Keratinocyte (primary cell): ENCODE data around the gene POPDC2. TPM values are rescaled to one million over a fixed set of nuclear protein-coding genes. Genes with fewer than 3 reads are reported as not detected.

Source experiments
- DNase-seq: peaks from one replicate; pipeline ENCODE4 v3.0.0-alpha.2; 2011; ENCODE audit warnings: low read depth, missing footprints, low spot score
- FAIRE-seq: peaks from 2 replicates; lab custom pipeline; 2011; peaks lifted over from hg19 to GRCh38; lab: Jason Lieb, UNC
- H2AFZ ChIP-seq: 2 replicates; pipeline ENCODE4 v1.6.0; 2012; ENCODE audit warnings: low read length, control low read depth, inconsistent platforms; ENCODE audit not compliant: control insufficient read depth
- H3K27ac ChIP-seq: 2 replicates; pipeline ENCODE4 v1.5.1; 2011; ENCODE audit warnings: low read length; ENCODE audit not compliant: control insufficient read depth, insufficient read depth
- H3K27me3 ChIP-seq: 3 replicates; pipeline ENCODE4 v1.6.0; 2011; ENCODE audit warnings: low read length; ENCODE audit not compliant: control insufficient read depth, insufficient read depth; ENCODE audit errors: extremely low read depth
- H3K36me3 ChIP-seq, 2 experiments: 2 replicates in 1 of 2; 3 replicates in 1 of 2; pipeline ENCODE4 v1.5.1; 2011; ENCODE audit warnings: low read length in 2 of 2, mild to moderate bottlenecking in 1 of 2; ENCODE audit not compliant: control insufficient read depth in 2 of 2, insufficient read depth in 2 of 2; ENCODE audit errors: extremely low read depth in 1 of 2
- H3K4me1 ChIP-seq: 3 replicates; pipeline ENCODE4 v1.5.1; 2011; ENCODE audit warnings: low read length; ENCODE audit not compliant: control insufficient read depth, insufficient read depth; ENCODE audit errors: extremely low read depth
- H3K4me2 ChIP-seq: 3 replicates; pipeline ENCODE4 v1.6.0; 2011; ENCODE audit warnings: low read depth, low read length; ENCODE audit not compliant: control insufficient read depth, insufficient read depth; ENCODE audit errors: extremely low read depth
- H3K4me3 ChIP-seq, 3 experiments: fragments of 200-600 bp in 1 of 3; sonication (generic) in 1 of 3; 2 replicates in 2 of 3; 3 replicates in 1 of 3; pipeline ENCODE4 v1.5.1; 2011 to 2016; ENCODE audit warnings: low read length in 3 of 3, mild to moderate bottlenecking in 3 of 3, control low read depth in 2 of 3, inconsistent platforms in 1 of 3, low read depth in 1 of 3, mixed read lengths in 1 of 3, mixed run types in 1 of 3, moderate library complexity in 1 of 3; ENCODE audit not compliant: control insufficient read depth in 2 of 3, insufficient read depth in 2 of 3; ENCODE audit errors: extremely low read depth in 1 of 3
- H3K79me2 ChIP-seq: 2 replicates; pipeline ENCODE4 v1.6.0; 2012; ENCODE audit warnings: low read length; ENCODE audit not compliant: control insufficient read depth, insufficient read depth
- H3K9ac ChIP-seq: 3 replicates; pipeline ENCODE4 v1.6.0; 2011; ENCODE audit warnings: low read length; ENCODE audit not compliant: control insufficient read depth, insufficient read depth; ENCODE audit errors: extremely low read depth
- H3K9me1 ChIP-seq: 3 replicates; pipeline ENCODE4 v1.6.0; 2011; ENCODE audit warnings: low read length; ENCODE audit not compliant: control insufficient read depth, insufficient read depth; ENCODE audit errors: extremely low read depth
- H3K9me3 ChIP-seq: 2 replicates; pipeline ENCODE4 v1.5.1; 2012; ENCODE audit warnings: low read depth, low read length; ENCODE audit not compliant: control insufficient read depth
- H4K20me1 ChIP-seq: 3 replicates; pipeline ENCODE4 v1.6.0; 2011; ENCODE audit warnings: low read length; ENCODE audit not compliant: control insufficient read depth, insufficient read depth; ENCODE audit errors: extremely low read depth
- EZH2 ChIP-seq: IDR thresholded peaks from one replicate; pipeline ENCODE4 v1.6.1; 2012; ENCODE audit warnings: inconsistent platforms, mild to moderate bottlenecking, low read length, moderate library complexity
- dilution Hi-C: fragments of 300-500 bp; cut with MboI; formaldehyde crosslinking; loops from one replicate; pipeline ENCODE4 v1.7.0; 2020; ENCODE audit warnings: low sequenced_read_pairs; ENCODE audit not compliant: extremely low pct_ligation_motif_present
- polyA plus RNA-seq, 5 experiments: library from polyadenylated mRNA; depleted of rRNA in 3 of 5; stranded (reverse) in 3 of 5; stranded (forward) in 1 of 5; unstranded in 1 of 5; fragments of >200 nt; gene quantifications; 1 replicate in 1 of 5; 2 replicates in 3 of 5; 3 replicates in 1 of 5; pipeline versions ENCODE4 v1.2.1 to v1.2.3, GENCODE V29; 2011 to 2012; ENCODE audit warnings: missing spikeins in 2 of 5, low read depth in 1 of 5, low replicate concordance in 1 of 5
- TF ChIP-seq, protein P1 (sequence below), 3 experiments: IDR thresholded peaks in 1 of 3; conservative IDR thresholded peaks in 1 of 3; optimal IDR thresholded peaks in 1 of 3; 2 replicates in 2 of 3; 3 replicates in 1 of 3; pipeline versions ENCODE3 to v1.5.1; 2011; ENCODE audit warnings: low read length in 3 of 3, mild to moderate bottlenecking in 3 of 3, moderate library complexity in 2 of 3, control low read depth in 1 of 3, inconsistent platforms in 1 of 3; ENCODE audit not compliant: insufficient read depth in 2 of 3; ENCODE audit errors: extremely low read depth in 1 of 3

POPDC2 gene
- polyA plus RNA-seq, 1 donor (not counting 4 experiments of a cell fraction or from before 2014, with no cell fraction given), result 0.87 TPM

DNA sequence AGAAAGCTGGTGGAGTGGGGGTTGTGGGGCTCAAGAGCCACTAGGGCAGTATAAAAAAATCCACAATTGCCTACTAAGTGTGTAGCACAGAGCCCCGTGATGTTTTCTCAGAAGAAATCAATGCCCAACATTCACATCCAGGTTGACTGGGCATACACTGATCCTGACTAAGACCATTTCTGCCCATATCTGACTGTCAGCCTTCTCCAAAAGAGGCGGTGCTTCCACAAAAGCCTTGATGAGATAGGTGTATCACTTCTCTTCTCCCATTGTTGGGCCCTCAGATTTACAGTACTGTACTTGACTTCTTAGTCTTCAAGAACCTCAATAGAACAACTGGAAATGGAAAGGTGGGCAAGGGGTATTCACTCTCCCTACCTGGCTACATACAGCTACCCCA lies 1.4 kb downstream of the POPDC2 start:
- TF ChIP-seq, protein P1, sequence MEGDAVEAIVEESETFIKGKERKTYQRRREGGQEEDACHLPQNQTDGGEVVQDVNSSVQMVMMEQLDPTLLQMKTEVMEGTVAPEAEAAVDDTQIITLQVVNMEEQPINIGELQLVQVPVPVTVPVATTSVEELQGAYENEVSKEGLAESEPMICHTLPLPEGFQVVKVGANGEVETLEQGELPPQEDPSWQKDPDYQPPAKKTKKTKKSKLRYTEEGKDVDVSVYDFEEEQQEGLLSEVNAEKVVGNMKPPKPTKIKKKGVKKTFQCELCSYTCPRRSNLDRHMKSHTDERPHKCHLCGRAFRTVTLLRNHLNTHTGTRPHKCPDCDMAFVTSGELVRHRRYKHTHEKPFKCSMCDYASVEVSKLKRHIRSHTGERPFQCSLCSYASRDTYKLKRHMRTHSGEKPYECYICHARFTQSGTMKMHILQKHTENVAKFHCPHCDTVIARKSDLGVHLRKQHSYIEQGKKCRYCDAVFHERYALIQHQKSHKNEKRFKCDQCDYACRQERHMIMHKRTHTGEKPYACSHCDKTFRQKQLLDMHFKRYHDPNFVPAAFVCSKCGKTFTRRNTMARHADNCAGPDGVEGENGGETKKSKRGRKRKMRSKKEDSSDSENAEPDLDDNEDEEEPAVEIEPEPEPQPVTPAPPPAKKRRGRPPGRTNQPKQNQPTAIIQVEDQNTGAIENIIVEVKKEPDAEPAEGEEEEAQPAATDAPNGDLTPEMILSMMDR (optimal IDR thresholded peaks at IDR 0.05 in 1 of 3, IDR thresholded peaks at IDR 0.05 in 1 of 3, conservative IDR thresholded peaks at IDR 0.05 in 1 of 3; ENCODE audit: extremely low read depth in 1 of 3, insufficient read depth in 2 of 3, low read length in 3 of 3), result no peak
- no peak for TF ChIP-seq EZH2
- Histone ChIP-seq H3K36me3 (no peaks in the 10 kb centered on the region), H3K9me1 (no peaks in the 10 kb centered on the region), H4K20me1 (no peaks in the 10 kb centered on the region), H3K79me2 (no peaks in the 10 kb centered on the region), H2AFZ (no peak overlapping the region), H3K27me3 (no peaks in the 10 kb centered on the region), H3K27ac (no peak overlapping the region), H3K4me3 (no peak overlapping the region), H3K4me1 (no peaks in the 10 kb centered on the region), H3K4me2 (no peak overlapping the region), H3K9me3 (no peaks in the 10 kb centered on the region), H3K9ac (no peak overlapping the region)
- dilution Hi-C loops, result no loop called here
- no peak for FAIRE-seq
- DNase-seq, result no peak

DNA sequence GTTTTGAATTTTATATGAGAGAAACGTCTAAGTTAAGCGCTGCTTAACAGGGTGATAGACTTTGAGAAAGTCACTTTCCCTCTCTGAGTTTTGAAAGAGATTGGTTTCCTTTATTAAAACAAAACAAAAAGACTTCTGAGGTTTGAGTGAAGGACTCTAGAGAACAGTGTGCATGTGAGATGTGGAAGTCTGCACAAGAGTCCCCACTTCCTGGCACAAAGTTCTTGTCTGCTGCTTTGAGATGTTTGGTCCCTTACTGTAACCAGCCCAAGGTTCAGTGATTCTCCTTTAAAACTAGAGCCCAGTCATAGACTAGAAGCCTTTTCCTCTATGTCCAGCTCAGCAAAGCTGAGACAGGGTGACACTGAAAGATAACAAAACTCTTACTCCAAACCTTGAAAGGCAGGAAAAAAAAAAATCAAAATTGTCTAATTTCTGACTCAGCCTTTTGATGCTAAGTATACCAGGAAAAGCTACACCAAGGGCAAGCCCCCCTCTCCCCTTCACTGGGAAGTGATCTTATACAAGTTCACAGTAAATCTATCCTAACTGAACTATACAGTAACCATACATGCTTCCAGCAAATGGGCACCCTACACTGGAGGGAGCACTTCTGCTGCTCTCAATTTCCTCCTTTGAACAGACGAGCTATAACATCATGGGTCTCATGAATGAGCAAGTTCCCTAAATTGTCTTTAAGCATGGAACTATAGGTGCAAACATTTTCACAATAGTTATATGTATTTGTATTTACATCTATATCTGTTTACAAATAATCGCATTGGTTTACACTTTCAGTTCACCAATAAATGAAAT lies 2.3 kb downstream of the POPDC2 start:
- Histone ChIP-seq H4K20me1 (no peaks in the 10 kb centered on the region), H3K4me2 (no peak overlapping the region), H3K9me1 (no peaks in the 10 kb centered on the region), H3K27me3 (no peaks in the 10 kb centered on the region), H3K27ac (no peak overlapping the region), H3K4me1 (no peaks in the 10 kb centered on the region), H2AFZ (no peak overlapping the region), H3K9me3 (no peaks in the 10 kb centered on the region), H3K36me3 (no peaks in the 10 kb centered on the region), H3K9ac (no peak overlapping the region), H3K79me2 (no peaks in the 10 kb centered on the region), H3K4me3 (no peak overlapping the region)
- TF ChIP-seq, protein P1 (optimal IDR thresholded peaks at IDR 0.05 in 1 of 3, IDR thresholded peaks at IDR 0.05 in 1 of 3, conservative IDR thresholded peaks at IDR 0.05 in 1 of 3; ENCODE audit: extremely low read depth in 1 of 3, insufficient read depth in 2 of 3, low read length in 3 of 3), result no peak
- TF ChIP-seq EZH2, result no peak
- dilution Hi-C loops, result no loop called here
- FAIRE-seq, result no peak
- no peak for DNase-seq
